Transverse colon (tissue), 4 donors: ENCODE measurements around the gene AQP12A. TPM values are rescaled to one million over a fixed set of nuclear protein-coding genes. Genes with fewer than 3 reads are reported as not detected.
A peak's percentile ranks its signal among the peaks of the same experiment; 100 is the strongest.
"Not testable (repeated sequence)": the region's sequence is repeated elsewhere in the genome, so short reads cannot be mapped to it uniquely, and the experiment has no call there.

Experiments used
- DNase-seq: peaks from one replicate; pipeline ENCODE4 v3.0.0-alpha.2; 2019
- H3K27ac ChIP-seq, 4 donors: fragments of 200-600 bp; sonication (generic); 2 replicates each; pipeline ENCODE4 v1.5.1; 2016 to 2018; ENCODE audit warnings: inconsistent platforms in 4 of 4
- H3K27me3 ChIP-seq: fragments of 200-600 bp; sonication (generic); 2 replicates; pipeline ENCODE4 v1.5.1; 2017; ENCODE audit warnings: inconsistent platforms
- H3K36me3 ChIP-seq, 4 donors: fragments of 200-600 bp; sonication (generic); 2 replicates each; pipeline ENCODE4 v1.5.1; 2017 to 2019; ENCODE audit warnings: inconsistent platforms in 4 of 4
- H3K4me1 ChIP-seq, 4 donors: fragments of 200-600 bp; sonication (generic); 2 replicates each; pipeline ENCODE4 v1.5.1; 2017 to 2020; ENCODE audit warnings: inconsistent platforms in 4 of 4
- H3K4me3 ChIP-seq, 4 donors: fragments of 200-600 bp; sonication (generic); 1 replicate in 1 of 4; 2 replicates in 3 of 4; pipeline versions ENCODE4 v1.5.1 to v1.6.1; 2017 to 2019; ENCODE audit warnings: inconsistent platforms in 4 of 4
- H3K9me3 ChIP-seq, 2 donors: fragments of 200-600 bp; sonication (generic); 2 replicates each; pipeline ENCODE4 v1.5.1; 2017 to 2019; ENCODE audit warnings: inconsistent platforms in 2 of 2
- CTCF ChIP-seq, 5 experiments: fragments of 200-600 bp in 3 of 5; fragments of 450-650 bp in 2 of 5; sonication (generic) in 3 of 5; IDR thresholded peaks; 1 replicate in 2 of 5; 2 replicates in 3 of 5; pipeline ENCODE4 v1.5.1; 2016 to 2017; ENCODE audit warnings: antibody characterized with exemption in 5 of 5, inconsistent platforms in 3 of 5, mild to moderate bottlenecking in 2 of 5, moderate library complexity in 1 of 5
- EP300 ChIP-seq: sonication (generic); formaldehyde crosslinking; IDR thresholded peaks from one replicate; pipeline ENCODE4 v1.6.1; 2017; ENCODE audit warnings: antibody characterized with exemption, low read depth
- POLR2A ChIP-seq: fragments of 450-650 bp; IDR thresholded peaks from one replicate; pipeline ENCODE4 v1.6.1; 2016; ENCODE audit warnings: antibody characterized with exemption, mild to moderate bottlenecking, moderate library complexity
- POLR2AphosphoS5 ChIP-seq, 3 donors: sonication (generic); formaldehyde crosslinking; IDR thresholded peaks; one replicate each; pipeline ENCODE4 v1.6.1; 2016; ENCODE audit warnings: antibody characterized with exemption in 3 of 3
- WGBS, 2 donors: methylation state at CpG; one replicate each; pipeline ENCODE4 v1.1.5; 2018; ENCODE audit warnings: low coverage in 1 of 2; 5-methylcytosine and 5-hydroxymethylcytosine counted together
- in situ Hi-C, 4 donors: fragments of 200-750 bp; cut with MboI; loops; one replicate each; pipeline versions ENCODE4 v1.15.0 to v1.15.1; 2017; ENCODE audit warnings: low sequenced_read_pairs in 3 of 4, low pct_ligation_motif_present in 1 of 4, low pct_unique_long_range_greater_than_20kb in 1 of 4
- intact Hi-C: fragments of 100-400 bp; cut with DNase I; formaldehyde crosslinking; loops from one replicate; pipeline ENCODE4 v1.15.1; 2023; ENCODE audit warnings: low total_unique reads
- total RNA-seq, 4 donors: library from RNA; depleted of rRNA; stranded (reverse); fragments of >200 nt; gene quantifications; one replicate each; pipeline ENCODE4 v1.1.0, GENCODE V29; 2016

Gene AQP12A
- total RNA-seq, 4 donors from 2014 or later = not detected

GRCh38 chr2:240672701-240673190 is 18.9 kb upstream of the AQP12A start:
- TF ChIP-seq POLR2A (no peak), EP300 (no peak), POLR2AphosphoS5 (IDR thresholded peaks at IDR 0.05) (no peak), CTCF (IDR thresholded peaks at IDR 0.05) (no peak)
- intact Hi-C loops (no loop called here), in situ Hi-C loops (no loop called here)

GRCh38 chr2:240674461-240675184 is 17.0 kb upstream of the AQP12A start:
- H3K36me3 ChIP-seq, H3K4me3 ChIP-seq, DNase-seq, H3K4me1 ChIP-seq, H3K9me3 ChIP-seq, in situ Hi-C loops, intact Hi-C loops, H3K27ac ChIP-seq: not testable (repeated sequence)
- peaks cover 44% of the 10 kb centered on the region for H3K27me3 ChIP-seq
- 39 to 83% methylated on average over 1 to 5 of the region's 16 CpGs for WGBS, 2 donors

More at GRCh38 chr2:240672701-240673190, 18.9 kb upstream of the AQP12A start:
- 30% methylated on average over 42 of the region's 55 CpGs; no CpG with 5 or more reads in 1 of the 2 donors for WGBS, 2 donors
- Histone ChIP-seq H3K27ac (no peak overlapping the region), H3K27me3 (peaks cover 61% of the 10 kb centered on the region), H3K4me1 (no peaks in the 10 kb centered on the region), H3K9me3 (no peaks in the 10 kb centered on the region), H3K36me3 (no peaks in the 10 kb centered on the region), H3K4me3 (no peak overlapping the region)
- DNase-seq = no peak

- H3K4me3 ChIP-seq, H3K4me1 ChIP-seq, in situ Hi-C loops, H3K9me3 ChIP-seq, H3K27ac ChIP-seq, DNase-seq, intact Hi-C loops, H3K36me3 ChIP-seq: not testable (repeated sequence)
- WGBS, 2 donors = no CpG with 5 or more reads among the region's 24 CpGs
- H3K27me3 ChIP-seq = peaks cover 43% of the 10 kb centered on the region
Measured at GRCh38 chr2:240675345-240675744, 16.3 kb upstream of the AQP12A start.

GRCh38 chr2:240678043-240678442 is 13.6 kb upstream of the AQP12A start:
- in situ Hi-C loops, H3K4me1 ChIP-seq, DNase-seq, intact Hi-C loops, H3K9me3 ChIP-seq, H3K27ac ChIP-seq, H3K4me3 ChIP-seq, H3K36me3 ChIP-seq: not testable (repeated sequence)
- H3K27me3 ChIP-seq = peaks cover 16% of the 10 kb centered on the region
- WGBS, 2 donors = 73% methylated on average over 3 of the region's 14 CpGs; no CpG with 5 or more reads in 1 of the 2 donors

- H3K36me3 ChIP-seq, H3K27me3 ChIP-seq, H3K4me3 ChIP-seq, H3K9me3 ChIP-seq, DNase-seq, in situ Hi-C loops, H3K4me1 ChIP-seq, intact Hi-C loops, H3K27ac ChIP-seq: not testable (repeated sequence)
- no CpG with 5 or more reads among the region's 19 CpGs for WGBS, 2 donors
Measured at GRCh38 chr2:240678909-240679308, 12.8 kb upstream of the AQP12A start.

- H3K27ac ChIP-seq, H3K4me1 ChIP-seq, H3K4me3 ChIP-seq, H3K27me3 ChIP-seq, DNase-seq, H3K36me3 ChIP-seq, H3K9me3 ChIP-seq, intact Hi-C loops, in situ Hi-C loops: not testable (repeated sequence)
- WGBS, 2 donors = 0% methylated on average over 1 of the region's 11 CpGs; no CpG with 5 or more reads in 1 of the 2 donors
Measured at GRCh38 chr2:240680185-240680584, 11.5 kb upstream of the AQP12A start.

- DNase-seq, in situ Hi-C loops, H3K36me3 ChIP-seq, H3K27ac ChIP-seq, H3K4me3 ChIP-seq, H3K9me3 ChIP-seq, intact Hi-C loops, H3K27me3 ChIP-seq: not testable (repeated sequence)
- peaks cover 0 to 21% (median 9%) of the 10 kb centered on the region in 4 donors for H3K4me1 ChIP-seq
- 76% methylated on average over 26 of the region's 37 CpGs; no CpG with 5 or more reads in 1 of the 2 donors for WGBS, 2 donors
Measured at GRCh38 chr2:240682431-240683224, 9.0 kb upstream of the AQP12A start, which contains the start of gene AQP12B. Gene AQP12B, minus strand, starts transcription at chr2:240682885. Its CDS starts 48 bp downstream, at chr2:240682837.

- Histone ChIP-seq H3K27ac (peak overlapping the region in 1 of 4 donors; percentile 25), H3K4me3 (peak overlapping the region in 1 of 4 donors; percentile 31), H3K4me1 (peaks cover 0 to 21% (median 9%) of the 10 kb centered on the region in 4 donors)
- intact Hi-C loops, H3K36me3 ChIP-seq, H3K9me3 ChIP-seq, DNase-seq, H3K27me3 ChIP-seq, in situ Hi-C loops: not testable (repeated sequence)
- 81% methylated on average over 2 of the region's 15 CpGs; no CpG with 5 or more reads in 1 of the 2 donors for WGBS, 2 donors
Measured at GRCh38 chr2:240683329-240683979, 8.2 kb upstream of the AQP12A start.
